ENCODE measurements around the gene AGRN. TPM values are rescaled to one million over a fixed set of nuclear protein-coding genes. Genes with fewer than 3 reads are reported as not detected.

The AGRN gene
- polyA plus RNA-seq, 3 donors = 0.06 to 4.7 (median 0.43) TPM

GRCh38 chr1:1046243-1046642 lies 26.3 kb downstream of the AGRN start:
- Histone ChIP-seq H3K4me3 (replicated peaks in 1 of 3; ENCODE audit: low read depth in 2 of 3, low read length in 3 of 3) (no peak overlapping the region), H3K36me3 (replicated peaks in 1 of 2; ENCODE audit: control insufficient read depth in 1 of 2, insufficient read depth in 2 of 2, low read length in 2 of 2) (no peaks in the 10 kb centered on the region), H3K79me2 (ENCODE audit: insufficient read depth, low read length) (no peaks in the 10 kb centered on the region), H2AFZ (ENCODE audit: insufficient read depth, low read depth, low read length, poor library complexity, severe bottlenecking) (no peak overlapping the region), H3K9ac (ENCODE audit: insufficient read depth, low read length, poor library complexity, severe bottlenecking) (no peak overlapping the region), H4K20me1 (ENCODE audit: insufficient read depth, low read length) (no peaks in the 10 kb centered on the region), H3K27me3 (ENCODE audit: control insufficient read depth in 2 of 2, insufficient read depth in 2 of 2, low read length in 2 of 2) (no peaks in the 10 kb centered on the region), H3K27ac (ENCODE audit: low read depth in 1 of 2, low read length in 2 of 2) (no peak overlapping the region), H3K4me2 (replicated peaks; ENCODE audit: extremely low read depth, low read length, poor library complexity, severe bottlenecking) (no peak overlapping the region), H3K9me3 (replicated peaks in 1 of 2; ENCODE audit: control insufficient read depth in 1 of 2, insufficient read depth in 1 of 2, low read length in 2 of 2) (no peaks in the 10 kb centered on the region), H3K4me1 (ENCODE audit: control insufficient read depth in 1 of 2, insufficient read depth in 2 of 2, low read length in 2 of 2) (no peaks in the 10 kb centered on the region)
- no peak overlapping the region for H3K4me3 Mint-ChIP-seq
- H3K27me3 Mint-ChIP-seq (ENCODE audit: low read depth in 3 of 3) = peaks cover 0 to 8% (median 8%) of the 10 kb centered on the region in 3 donors
- intact Hi-C loops (cut with micrococcal nuclease) = no loop called here
- H3K9me3 Mint-ChIP-seq = peaks cover 0 to 11% (median 3%) of the 10 kb centered on the region in 7 donors
- H3K27ac Mint-ChIP-seq = no peak overlapping the region
- no peaks in the 10 kb centered on the region for H3K36me3 Mint-ChIP-seq
- H3K4me1 Mint-ChIP-seq = no peaks in the 10 kb centered on the region
- no peak for TF ChIP-seq CTCF (IDR thresholded peaks at IDR 0.05)
- no peak for DNase-seq
- WGBS (ENCODE audit: insufficient coverage) = 92% methylated on average over 17 of the region's 20 CpGs

GRCh38 chr1:1046767-1047166 lies 26.8 kb downstream of the AGRN start:
- H3K36me3 Mint-ChIP-seq = no peaks in the 10 kb centered on the region
- intact Hi-C loops (cut with micrococcal nuclease) = no loop called here
- 94% methylated on average over 26 of the region's 26 CpGs for WGBS (ENCODE audit: insufficient coverage)
- Histone ChIP-seq H3K36me3 (replicated peaks in 1 of 2; ENCODE audit: control insufficient read depth in 1 of 2, insufficient read depth in 2 of 2, low read length in 2 of 2) (no peaks in the 10 kb centered on the region), H3K27ac (ENCODE audit: low read depth in 1 of 2, low read length in 2 of 2) (no peak overlapping the region), H3K27me3 (ENCODE audit: control insufficient read depth in 2 of 2, insufficient read depth in 2 of 2, low read length in 2 of 2) (no peaks in the 10 kb centered on the region), H3K79me2 (ENCODE audit: insufficient read depth, low read length) (no peaks in the 10 kb centered on the region), H3K9ac (ENCODE audit: insufficient read depth, low read length, poor library complexity, severe bottlenecking) (no peak overlapping the region), H4K20me1 (ENCODE audit: insufficient read depth, low read length) (no peaks in the 10 kb centered on the region), H3K4me3 (replicated peaks in 1 of 3; ENCODE audit: low read depth in 2 of 3, low read length in 3 of 3) (no peak overlapping the region), H2AFZ (ENCODE audit: insufficient read depth, low read depth, low read length, poor library complexity, severe bottlenecking) (no peak overlapping the region), H3K9me3 (replicated peaks in 1 of 2; ENCODE audit: control insufficient read depth in 1 of 2, insufficient read depth in 1 of 2, low read length in 2 of 2) (no peaks in the 10 kb centered on the region), H3K4me1 (ENCODE audit: control insufficient read depth in 1 of 2, insufficient read depth in 2 of 2, low read length in 2 of 2) (no peaks in the 10 kb centered on the region), H3K4me2 (replicated peaks; ENCODE audit: extremely low read depth, low read length, poor library complexity, severe bottlenecking) (no peak overlapping the region)
- H3K9me3 Mint-ChIP-seq = peaks cover 0 to 11% (median 3%) of the 10 kb centered on the region in 7 donors
- no peak overlapping the region for H3K27ac Mint-ChIP-seq
- DNase-seq = no peak
- H3K4me3 Mint-ChIP-seq = no peak overlapping the region
- peaks cover 0 to 8% (median 5%) of the 10 kb centered on the region in 3 donors for H3K27me3 Mint-ChIP-seq (ENCODE audit: low read depth in 3 of 3)
- H3K4me1 Mint-ChIP-seq = no peaks in the 10 kb centered on the region
- no peak for TF ChIP-seq CTCF (IDR thresholded peaks at IDR 0.05)

Measured in CD14-positive monocyte (primary cell).